Right lobe of liver (tissue), 6 donors: Measurements from ENCODE around the gene ENOPH1. TPM values are rescaled to one million over a fixed set of nuclear protein-coding genes. Genes with fewer than 3 reads are reported as not detected.

Experiments
- ATAC-seq, 4 donors: fragments of 200-7000 bp; cut with Tn5 transposase; one replicate each; pipeline ENCODE4 v1.9.1; 2020; ENCODE audit warnings: mild to moderate bottlenecking in 4 of 4, moderate library complexity in 4 of 4
- DNase-seq, 3 donors: peaks; one replicate each; pipeline ENCODE4 v3.0.0-alpha.2; 2020
- H3K27ac ChIP-seq, 3 donors: fragments of 200-600 bp; one replicate each; pipeline ENCODE4 v1.8.0; 2022
- H3K27me3 ChIP-seq, 2 donors: fragments of 200-600 bp; one replicate each; pipeline ENCODE4 v1.8.0; 2022
- H3K36me3 ChIP-seq, 4 donors: fragments of 200-600 bp; sonication (generic) in 1 of 4; one replicate each; pipeline versions ENCODE4 v1.5.1 to v1.8.0; 2017 to 2022; ENCODE audit warnings: control low read depth in 1 of 4
- H3K4me1 ChIP-seq, 4 donors: fragments of 200-600 bp; sonication (generic) in 1 of 4; one replicate each; pipeline versions ENCODE4 v1.5.1 to v1.8.0; 2017 to 2022; ENCODE audit warnings: control low read depth in 1 of 4
- H3K4me3 ChIP-seq, 3 donors: fragments of 200-600 bp; one replicate each; pipeline ENCODE4 v1.8.0; 2022
- H3K9me3 ChIP-seq, 4 donors: fragments of 200-600 bp; sonication (generic) in 1 of 4; one replicate each; pipeline versions ENCODE4 v1.5.1 to v1.8.0; 2017 to 2022; ENCODE audit warnings: control low read depth in 1 of 4
- POLR2A ChIP-seq: fragments of 450-650 bp; IDR thresholded peaks from one replicate; pipeline ENCODE4 v1.6.1; 2017; ENCODE audit warnings: antibody characterized with exemption, mild to moderate bottlenecking
- WGBS: methylation state at CpG from one replicate; pipeline ENCODE4 v1.1.6; 2018; ENCODE audit warnings: low coverage, low lambda C conversion rate; ENCODE audit not compliant: insufficient coverage; ENCODE audit errors: missing lambda C conversion rate; 5-methylcytosine and 5-hydroxymethylcytosine counted together
- intact Hi-C, 2 donors: fragments of 100-400 bp; cut with DNase I; formaldehyde crosslinking; loops; one replicate each; pipeline versions ENCODE4 v1.11.2 to v1.14.1; 2022
- small RNA-seq, 2 experiments: library from RNA; depleted of rRNA; stranded (forward); fragments of <200 nt; gene quantifications; one replicate each; pipeline ENCODE3, GENCODE V24; 2016
- total RNA-seq, 6 experiments: library from RNA; depleted of rRNA in 2 of 6; stranded (reverse); fragments of >200 nt in 2 of 6; fragmentation: NEBNext Ultra II Directional in 3 of 6; extraction: Animal tissue kit (Norgen Biotek cat#: 25700) in 3 of 6; gene quantifications; one replicate each; pipeline versions ENCODE4 v1.1.0 to v1.2.4, GENCODE V29; 2016 to 2023
- TF ChIP-seq, protein P1 (sequence below), 4 donors: fragments of 200-600 bp in 3 of 4; fragments of 450-650 bp in 1 of 4; IDR thresholded peaks; one replicate each; pipeline versions ENCODE4 v1.5.1 to v1.8.0; 2016 to 2022; ENCODE audit warnings: antibody characterized with exemption in 4 of 4, mild to moderate bottlenecking in 2 of 4
- donor health status: DM: no; HTN: yes; CAD: no.
- donor health status: DM: no; HTN: no; CAD: no.
- donor health status: DM: no; HTN: no; CAD: no.
- donor health status: DM: no; HTN: yes; CAD: no.
- donor health status: DM: no; HTN: yes; CAD: no.

The ENOPH1 gene
- total RNA-seq, 6 experiments from 2014 or later, result 8.2 to 18.9 (median 9.9) TPM

DNA sequence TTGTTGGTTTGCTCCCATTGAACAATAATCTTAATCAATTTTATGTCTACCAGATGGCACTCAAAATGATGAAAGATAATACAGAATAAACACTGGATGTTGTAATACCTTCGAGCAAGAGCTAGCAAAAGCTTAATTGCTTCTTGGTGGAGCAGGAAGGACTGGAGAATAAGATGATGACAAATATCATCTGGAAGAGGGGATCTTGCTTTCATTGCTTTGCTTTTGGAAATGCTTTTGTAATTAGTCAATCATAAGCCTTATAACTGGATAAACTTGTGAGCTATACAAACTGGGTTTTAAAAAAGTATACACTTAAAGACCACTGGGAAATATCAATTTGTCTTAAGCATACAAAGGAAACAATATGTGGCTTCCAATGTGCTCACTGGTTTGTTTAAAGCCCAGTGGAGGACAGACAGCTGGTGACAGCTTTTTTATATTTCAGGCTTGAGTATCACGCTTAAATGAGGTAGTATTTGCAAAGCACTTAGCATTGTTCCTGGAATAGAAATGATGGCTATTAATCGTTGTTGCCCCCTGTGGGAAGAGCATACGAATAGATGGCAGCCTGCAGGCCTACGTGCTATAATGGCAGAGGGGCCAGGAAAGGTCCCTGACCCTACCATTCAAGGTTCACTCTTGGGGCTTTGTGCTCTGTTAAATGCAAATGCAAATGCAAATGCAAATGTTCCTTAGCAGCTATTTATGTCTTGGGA lies 70.2 kb downstream of the ENOPH1 start:
- intact Hi-C loops, result no loop called here
- DNase-seq, result no peak
- no peaks in the 10 kb centered on the region for H3K36me3 ChIP-seq
- no peak overlapping the region for H3K4me3 ChIP-seq
- 64% methylated on average over 5 of the region's 5 CpGs for WGBS
- no peaks in the 10 kb centered on the region for H3K4me1 ChIP-seq
- no peaks in the 10 kb centered on the region for H3K9me3 ChIP-seq
- no peak for TF ChIP-seq POLR2A
- TF ChIP-seq, protein P1, sequence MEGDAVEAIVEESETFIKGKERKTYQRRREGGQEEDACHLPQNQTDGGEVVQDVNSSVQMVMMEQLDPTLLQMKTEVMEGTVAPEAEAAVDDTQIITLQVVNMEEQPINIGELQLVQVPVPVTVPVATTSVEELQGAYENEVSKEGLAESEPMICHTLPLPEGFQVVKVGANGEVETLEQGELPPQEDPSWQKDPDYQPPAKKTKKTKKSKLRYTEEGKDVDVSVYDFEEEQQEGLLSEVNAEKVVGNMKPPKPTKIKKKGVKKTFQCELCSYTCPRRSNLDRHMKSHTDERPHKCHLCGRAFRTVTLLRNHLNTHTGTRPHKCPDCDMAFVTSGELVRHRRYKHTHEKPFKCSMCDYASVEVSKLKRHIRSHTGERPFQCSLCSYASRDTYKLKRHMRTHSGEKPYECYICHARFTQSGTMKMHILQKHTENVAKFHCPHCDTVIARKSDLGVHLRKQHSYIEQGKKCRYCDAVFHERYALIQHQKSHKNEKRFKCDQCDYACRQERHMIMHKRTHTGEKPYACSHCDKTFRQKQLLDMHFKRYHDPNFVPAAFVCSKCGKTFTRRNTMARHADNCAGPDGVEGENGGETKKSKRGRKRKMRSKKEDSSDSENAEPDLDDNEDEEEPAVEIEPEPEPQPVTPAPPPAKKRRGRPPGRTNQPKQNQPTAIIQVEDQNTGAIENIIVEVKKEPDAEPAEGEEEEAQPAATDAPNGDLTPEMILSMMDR (IDR thresholded peaks at IDR 0.05), result no peak
- H3K27ac ChIP-seq, result no peak overlapping the region
- no peak for ATAC-seq
- no peaks in the 10 kb centered on the region for H3K27me3 ChIP-seq

DNA sequence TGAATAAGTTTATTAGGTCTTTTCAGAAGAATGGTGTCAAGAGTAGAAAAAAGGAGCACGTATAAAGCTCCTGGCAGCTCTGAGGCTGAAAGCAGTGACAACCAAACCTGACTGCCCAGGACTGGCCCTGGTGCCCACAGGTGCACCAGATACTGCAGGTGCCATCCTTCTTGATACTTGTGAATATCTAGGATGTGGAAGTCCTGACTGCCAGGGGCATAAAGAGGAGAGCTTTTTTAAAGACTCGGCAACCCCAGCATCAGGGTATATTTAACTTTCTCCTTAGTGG lies 70.7 kb downstream of the ENOPH1 start:
- WGBS, result 100% methylated on average over 1 of the region's 2 CpGs
- Histone ChIP-seq H3K4me1 (no peaks in the 10 kb centered on the region), H3K9me3 (no peaks in the 10 kb centered on the region), H3K36me3 (no peaks in the 10 kb centered on the region), H3K27me3 (no peaks in the 10 kb centered on the region), H3K27ac (no peak overlapping the region), H3K4me3 (no peak overlapping the region)
- ATAC-seq, result no peak
- no peak for TF ChIP-seq POLR2A
- TF ChIP-seq, protein P1 (IDR thresholded peaks at IDR 0.05), result no peak
- no peak for DNase-seq
- intact Hi-C loops, result no loop called here

DNA sequence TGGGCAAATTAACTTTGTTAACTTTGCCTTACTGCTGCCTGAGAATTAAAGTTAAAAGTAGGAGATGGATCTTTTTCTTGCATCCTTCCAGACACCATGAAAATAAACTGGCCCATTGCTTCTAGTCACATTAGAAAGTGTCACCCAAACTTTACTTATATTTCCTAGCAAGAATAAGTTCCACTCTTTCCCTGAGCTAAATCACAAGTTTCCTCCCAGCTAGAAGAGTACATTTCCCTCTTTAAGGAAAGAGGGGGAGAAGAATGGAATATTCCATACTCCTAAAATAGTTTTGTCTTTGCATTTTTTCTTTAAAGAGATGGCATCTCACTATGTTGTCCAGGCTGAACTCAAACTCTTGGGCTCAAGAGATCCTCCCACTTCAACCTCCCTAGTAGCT lies 77.6 kb downstream of the ENOPH1 start:
- ATAC-seq, result no peak
- intact Hi-C loops, result no loop called here
- Histone ChIP-seq H3K4me1 (peaks cover 0 to 10% (median 0%) of the 10 kb centered on the region in 4 donors), H3K27me3 (no peaks in the 10 kb centered on the region), H3K27ac (no peak overlapping the region), H3K9me3 (no peaks in the 10 kb centered on the region), H3K36me3 (no peaks in the 10 kb centered on the region), H3K4me3 (no peak overlapping the region)
- no peak for TF ChIP-seq POLR2A
- TF ChIP-seq, protein P1 (IDR thresholded peaks at IDR 0.05), result no peak
- DNase-seq, result no peak

DNA sequence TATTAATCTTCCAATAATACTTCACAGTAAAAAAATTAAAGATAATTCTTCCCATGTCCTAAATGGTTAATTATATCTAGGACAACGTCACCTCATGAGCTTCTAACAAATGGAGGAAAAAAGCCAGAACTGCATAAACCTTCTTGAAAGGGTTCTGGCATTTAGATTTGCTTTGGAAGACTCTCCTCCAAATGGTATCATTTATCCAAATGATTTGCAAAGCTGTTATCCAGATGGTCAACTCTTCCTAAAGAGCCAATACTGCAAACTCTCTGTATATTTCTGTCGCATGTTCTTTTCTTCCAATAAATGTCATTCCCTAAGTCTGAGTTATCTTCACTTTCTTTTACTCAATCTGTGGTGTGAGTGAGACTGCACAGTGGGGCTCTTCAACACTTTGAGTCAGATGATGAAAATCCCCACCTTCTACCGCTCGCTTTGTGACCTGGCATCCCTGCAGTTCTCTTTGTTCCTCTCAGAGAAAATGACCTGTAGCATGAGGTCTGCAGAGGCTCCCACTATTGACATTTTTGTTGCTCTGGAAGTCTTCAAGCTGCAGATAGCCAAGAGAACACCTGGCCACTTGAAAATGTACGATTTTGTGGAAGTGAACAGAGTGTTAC lies 78.5 kb downstream of the ENOPH1 start:
- H3K4me1 ChIP-seq, result peaks cover 0 to 18% (median 0%) of the 10 kb centered on the region in 4 donors
- ATAC-seq (no peak), DNase-seq (no peak)
- WGBS, result 76% methylated on average over 5 of the region's 5 CpGs
- intact Hi-C loops, result no loop called here
- no peak for TF ChIP-seq POLR2A
- no peaks in the 10 kb centered on the region for H3K27me3 ChIP-seq
- no peaks in the 10 kb centered on the region for H3K36me3 ChIP-seq
- no peaks in the 10 kb centered on the region for H3K9me3 ChIP-seq
- H3K4me3 ChIP-seq, result no peak overlapping the region
- H3K27ac ChIP-seq, result no peak overlapping the region

DNA sequence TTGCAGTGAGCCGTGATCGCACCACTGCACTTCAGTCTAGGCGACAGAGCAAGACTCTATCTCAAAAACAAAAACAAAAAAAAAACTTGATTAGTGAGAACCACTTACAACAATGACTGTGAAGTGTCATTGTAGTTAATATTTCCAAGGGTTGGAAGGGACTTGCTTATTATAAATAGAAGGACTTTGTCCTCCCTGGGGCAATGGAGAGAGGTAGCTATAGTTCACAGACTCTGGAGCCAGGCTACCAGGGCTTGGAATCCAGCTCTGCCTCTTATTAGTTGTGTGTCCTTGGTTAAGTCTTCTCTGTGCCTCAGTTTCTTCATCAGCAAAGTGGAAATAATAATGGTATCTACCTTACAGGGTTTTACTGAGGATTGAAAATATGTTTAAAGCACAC lies 79.8 kb downstream of the ENOPH1 start:
- intact Hi-C loops, result no loop called here
- no peak for DNase-seq
- Histone ChIP-seq H3K4me1 (peaks cover 0 to 18% (median 0%) of the 10 kb centered on the region in 4 donors), H3K9me3 (no peaks in the 10 kb centered on the region), H3K4me3 (no peak overlapping the region), H3K27me3 (no peaks in the 10 kb centered on the region), H3K27ac (no peak overlapping the region), H3K36me3 (no peaks in the 10 kb centered on the region)
- WGBS, result 85% methylated on average over 3 of the region's 3 CpGs
- ATAC-seq, result peak; percentile 65 to 86 (median 67)
- TF ChIP-seq POLR2A, result no peak
- TF ChIP-seq, protein P1 (IDR thresholded peaks at IDR 0.05), result no peak

Small RNAs within 50 kb of the gene (small RNA-seq; reads per million reads assigned to genes)
- gene RF00150, result 0 reads per million in 2 experiments

Other genes with a start within 250 kb of the ENOPH1 start
- gene HNRNPD, start 56.6 kb upstream of the ENOPH1 start, total RNA-seq, result 10 to 100 TPM; 34.5 to 67.1 (median 42.6) TPM
- gene HNRNPDL, start 128 bp upstream of the ENOPH1 start, total RNA-seq, result 10 to 100 TPM; 43.0 to 55.0 (median 52.4) TPM
- 10 to 100 TPM in 1 of 6 experiments, 1 to 10 TPM in 5; 3.5 to 11.8 (median 6.8) TPM for gene TMEM150C, start 131.4 kb downstream of the ENOPH1 start, total RNA-seq